ENCODE measurements around the gene TBC1D20. TPM values are rescaled to one million over a fixed set of nuclear protein-coding genes. Genes with fewer than 3 reads are reported as not detected.

Gene TBC1D20
- total and polyA plus RNA-seq, 7 donors = 16.6 to 31.4 (median 28.3) TPM

DNA sequence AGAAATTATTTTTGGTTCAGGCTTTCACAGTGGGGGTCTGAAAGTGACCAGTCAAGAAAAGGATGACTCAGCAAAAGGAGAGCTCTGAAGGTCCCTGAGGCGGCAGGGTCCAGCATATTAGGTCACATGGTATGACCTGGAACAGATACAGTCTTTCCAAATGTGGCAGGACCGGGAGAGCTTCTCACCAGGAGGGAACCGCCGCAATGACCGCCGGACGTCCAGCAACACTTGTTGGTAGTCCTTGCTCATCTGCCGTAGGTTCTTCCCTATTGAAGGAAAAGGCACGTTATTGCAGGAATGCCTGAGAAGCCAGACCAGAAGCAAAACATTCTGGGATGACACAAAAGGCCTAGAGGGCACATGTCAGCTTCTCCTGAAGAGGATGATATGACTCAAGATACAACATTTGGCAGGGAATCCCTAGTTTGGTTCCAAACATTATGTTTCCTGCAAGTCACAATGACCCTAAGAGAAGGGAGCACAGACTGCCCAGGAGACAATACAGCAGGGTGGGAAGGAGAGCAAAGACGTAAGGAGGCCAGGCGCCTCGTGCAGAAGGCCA lies 17.4 kb downstream of the TBC1D20 start:
- Histone ChIP-seq H3K36me3 (ENCODE audit: insufficient read depth in 1 of 2, low read depth in 1 of 2) (peaks cover 11 to 70% of the 10 kb centered on the region in 2 donors), H3K4me3 (peak overlapping the region; percentile 12), H3K27ac (peak overlapping the region; percentile 68), H3K4me1 (peaks cover 32% of the 10 kb centered on the region), H3K27me3 (ENCODE audit: insufficient read depth in 3 of 3, low read length in 2 of 3) (no peaks in the 10 kb centered on the region), H3K9me3 (no peaks in the 10 kb centered on the region)
- WGBS, 3 donors = 36 to 52% (median 41%) methylated on average over 12 of the region's 12 CpGs
- no peak for TF ChIP-seq CTCF (IDR thresholded peaks at IDR 0.05)
- DNase-seq (no peak), ATAC-seq (peak; percentile 71 to 80 (median 74))
- intact Hi-C loops (cut with DNase I) = no loop called here

DNA sequence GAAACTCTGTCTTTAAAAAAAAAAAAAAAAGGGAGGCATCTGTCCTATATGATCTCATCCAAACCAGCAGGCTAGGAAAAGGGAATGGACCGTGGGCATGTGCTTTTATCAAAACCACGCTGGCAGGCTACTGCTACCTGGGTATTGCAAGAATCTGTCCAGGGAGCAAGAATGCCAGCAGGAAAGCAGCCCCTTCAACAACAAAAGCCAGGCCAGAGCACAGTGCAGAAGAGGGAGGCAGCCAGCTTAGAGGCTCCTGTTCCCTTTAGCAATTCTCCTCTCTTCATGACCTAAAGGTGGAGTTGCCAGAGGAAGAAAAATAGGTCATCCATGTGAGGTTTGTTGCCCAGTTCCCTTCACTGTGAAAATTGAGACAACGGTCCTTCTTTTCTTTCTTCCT lies 18.2 kb downstream of the TBC1D20 start:
- Histone ChIP-seq H3K9me3 (no peaks in the 10 kb centered on the region), H3K27ac (peak overlapping the region; percentile 68), H3K36me3 (ENCODE audit: insufficient read depth in 1 of 2, low read depth in 1 of 2) (peaks cover 12 to 78% of the 10 kb centered on the region in 2 donors), H3K4me3 (peak overlapping the region; percentile 12), H3K27me3 (ENCODE audit: insufficient read depth in 3 of 3, low read length in 2 of 3) (no peaks in the 10 kb centered on the region), H3K4me1 (peaks cover 33% of the 10 kb centered on the region)
- DNase-seq = no peak
- intact Hi-C loops (cut with DNase I) = no loop called here
- TF ChIP-seq CTCF (IDR thresholded peaks at IDR 0.05) = no peak
- ATAC-seq = peak; percentile 58 to 76 (median 66)
- 36 to 56% (median 40%) methylated on average over 3 of the region's 3 CpGs for WGBS, 3 donors

DNA sequence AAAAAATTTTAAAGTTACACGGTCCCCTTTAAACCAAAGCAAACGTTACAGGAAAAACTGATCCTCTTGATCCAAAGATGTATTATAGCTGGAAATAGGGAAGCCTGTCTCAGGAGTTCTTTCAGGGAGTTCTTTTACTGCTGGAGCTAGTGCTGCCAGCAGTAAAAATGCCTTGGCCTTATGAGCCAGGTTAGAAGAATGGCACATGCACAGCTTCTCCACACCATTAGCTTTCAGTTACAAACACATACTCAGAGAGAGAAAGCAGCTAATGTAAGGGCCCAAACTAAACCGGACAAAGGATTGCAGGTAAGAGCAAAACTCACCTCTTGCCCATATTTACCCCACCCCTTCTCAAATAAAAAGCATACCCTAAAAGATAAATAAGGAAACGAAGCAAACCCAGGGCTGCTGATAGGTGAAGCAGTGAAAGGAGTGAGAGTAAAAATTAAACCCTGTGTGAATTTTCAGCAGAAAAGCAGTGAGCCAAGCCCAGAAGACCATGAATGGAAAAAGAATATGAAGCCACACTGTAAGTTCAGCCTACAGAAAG lies 19.0 kb downstream of the TBC1D20 start:
- 56 to 75% (median 58%) methylated on average over 4 of the region's 4 CpGs for WGBS, 3 donors
- Histone ChIP-seq H3K4me3 (no peak overlapping the region), H3K36me3 (ENCODE audit: insufficient read depth in 1 of 2, low read depth in 1 of 2) (peaks cover 12 to 86% of the 10 kb centered on the region in 2 donors), H3K4me1 (peaks cover 41% of the 10 kb centered on the region), H3K9me3 (no peaks in the 10 kb centered on the region), H3K27ac (peak overlapping the region; percentile 68), H3K27me3 (ENCODE audit: insufficient read depth in 3 of 3, low read length in 2 of 3) (no peaks in the 10 kb centered on the region)
- no peak for TF ChIP-seq CTCF (IDR thresholded peaks at IDR 0.05)
- intact Hi-C loops (cut with DNase I) = no loop called here
- ATAC-seq = peak in 1 of 4 donors; percentile 54
- no peak for DNase-seq

GRCh38 chr20:440636-441035 lies 21.7 kb downstream of the TBC1D20 start:
- ATAC-seq = no peak
- no peak for DNase-seq
- Histone ChIP-seq H3K27me3 (ENCODE audit: insufficient read depth in 3 of 3, low read length in 2 of 3) (no peaks in the 10 kb centered on the region), H3K9me3 (no peaks in the 10 kb centered on the region), H3K27ac (no peak overlapping the region), H3K36me3 (ENCODE audit: insufficient read depth in 1 of 2, low read depth in 1 of 2) (peaks cover 16 to 91% of the 10 kb centered on the region in 2 donors), H3K4me1 (peaks cover 44% of the 10 kb centered on the region), H3K4me3 (no peak overlapping the region)
- no peak for TF ChIP-seq CTCF (IDR thresholded peaks at IDR 0.05)
- intact Hi-C loops (cut with DNase I) = no loop called here
- WGBS, 3 donors = 86 to 93% (median 89%) methylated on average over 13 of the region's 13 CpGs

DNA sequence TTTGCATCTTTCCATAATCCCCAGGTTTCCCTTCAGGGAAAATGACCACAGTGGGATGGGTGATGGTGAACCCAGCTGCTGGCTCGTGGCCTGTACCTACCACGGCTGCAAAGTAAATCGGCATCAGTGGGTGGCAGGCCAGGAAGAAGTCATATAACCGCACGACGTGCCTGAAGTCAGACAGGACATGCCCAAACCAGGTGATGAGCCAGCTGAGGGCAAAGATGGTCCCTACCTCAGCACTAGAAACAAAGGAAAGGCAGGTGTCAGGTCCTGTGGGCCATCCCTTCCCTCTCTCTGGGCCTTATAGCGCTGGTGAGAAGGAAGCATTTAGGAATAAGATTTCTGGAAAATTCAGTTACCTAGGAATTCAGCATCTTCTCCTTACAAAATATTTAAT lies 22.2 kb downstream of the TBC1D20 start:
- Histone ChIP-seq H3K36me3 (ENCODE audit: insufficient read depth in 1 of 2, low read depth in 1 of 2) (peaks cover 16 to 95% of the 10 kb centered on the region in 2 donors), H3K27ac (no peak overlapping the region), H3K4me3 (no peak overlapping the region), H3K27me3 (ENCODE audit: insufficient read depth in 3 of 3, low read length in 2 of 3) (no peaks in the 10 kb centered on the region), H3K9me3 (no peaks in the 10 kb centered on the region), H3K4me1 (peaks cover 39% of the 10 kb centered on the region)
- ATAC-seq (no peak), DNase-seq (no peak)
- 90 to 94% (median 94%) methylated on average over 7 of the region's 7 CpGs for WGBS, 3 donors
- intact Hi-C loops (cut with DNase I) = no loop called here
- no peak for TF ChIP-seq CTCF (IDR thresholded peaks at IDR 0.05)
